NCI-H2107 (cell line): ENCODE data around the gene SLC6A13.
A peak's percentile ranks its signal among the peaks of the same experiment; 100 is the strongest.

Experiments
- DNase-seq: peaks from one replicate; lab custom pipeline; 2025; lab: John Stamatoyannopoulos, UW

Gene SLC6A13

GRCh38 chr12:177980-178828 is 84.4 kb downstream of the SLC6A13 start:
- no peak for DNase-seq

- no peak for DNase-seq
Measured at GRCh38 chr12:177336-177979, 85.2 kb downstream of the SLC6A13 start.

GRCh38 chr12:176321-177181 is 86.1 kb downstream of the SLC6A13 start:
- DNase-seq = no peak

- DNase-seq = no peak
Measured at GRCh38 chr12:175759-176158, 86.9 kb downstream of the SLC6A13 start.

- peak; percentile 13 for DNase-seq
Measured at GRCh38 chr12:175250-175649, 87.4 kb downstream of the SLC6A13 start.

GRCh38 chr12:174596-174995 is 88.0 kb downstream of the SLC6A13 start:
- DNase-seq = no peak

- DNase-seq = no peak
Measured at GRCh38 chr12:174124-174523, 88.5 kb downstream of the SLC6A13 start.

GRCh38 chr12:172732-173161 is 89.9 kb downstream of the SLC6A13 start:
- DNase-seq = no peak

- no peak for DNase-seq
Measured at GRCh38 chr12:171743-172676, 90.6 kb downstream of the SLC6A13 start.

GRCh38 chr12:171276-171675 is 91.4 kb downstream of the SLC6A13 start:
- DNase-seq = no peak
